K562 (cell line): Measurements from ENCODE around the gene CACTIN. TPM values are rescaled to one million over a fixed set of nuclear protein-coding genes. Genes with fewer than 3 reads are reported as not detected.

Source experiments
- ATAC-seq: fragments of 200-7000 bp; cut with Tn5 transposase; 3 replicates; pipeline ENCODE4 v1.9.1; 2020; ENCODE audit warnings: moderate library complexity
- BruUV-seq: library from RNA; stranded (reverse); fragments of 400-500 nt; replicated peaks from 2 replicates; lab custom pipeline; 2021; lab: Mats Ljungman, UMichigan
- CTCF ChIA-PET: fragments of 300-600 bp; formaldehyde crosslinking; extraction: SDS; loops from one replicate; lab custom pipeline; 2021; ENCODE audit warnings: low intra/inter-chr PET ratio; lab: Yijun Ruan, JAX
- POLR2A ChIA-PET: fragments of 300-600, 350-650 bp; sonication (Branson Sonifier 250); formaldehyde crosslinking; extraction: SDS; loops from one replicate; lab custom pipeline; 2021; ENCODE audit warnings: antibody characterized with exemption, inconsistent platforms; lab: Yijun Ruan, JAX
- DNase-seq, 4 experiments: peaks; one replicate each; pipeline versions ENCODE4 v3.0.0 to v3.0.0-alpha.2; 2011 to 2018; ENCODE audit warnings: low spot score in 3 of 4, mixed read lengths in 3 of 4; ENCODE audit errors: extremely low read depth in 1 of 4
- FAIRE-seq: peaks from 2 replicates; lab custom pipeline; 2011; peaks lifted over from hg19 to GRCh38; lab: Jason Lieb, UNC
- H2AFZ ChIP-seq: 2 replicates; pipeline ENCODE4 v1.6.0; 2011; ENCODE audit warnings: low read depth, low read length, control low read depth, inconsistent platforms
- H3K27ac ChIP-seq: fragments of 200-600 bp; 3 replicates; pipeline ENCODE4 v1.8.0; 2011; ENCODE audit warnings: low read depth, mild to moderate bottlenecking, control low read depth, inconsistent platforms, low read length, moderate library complexity, mixed read lengths; ENCODE audit errors: extremely low read depth
- H3K27me3 ChIP-seq, 2 experiments: fragments of 300-600 bp in 1 of 2; 2 replicates in 1 of 2; 3 replicates in 1 of 2; pipeline versions ENCODE4 v1.6.0 to v1.8.0; 2011; ENCODE audit warnings: inconsistent platforms in 2 of 2, low read length in 2 of 2, mild to moderate bottlenecking in 1 of 2, mixed read lengths in 1 of 2, moderate library complexity in 1 of 2; ENCODE audit not compliant: control insufficient read depth in 2 of 2, insufficient read depth in 2 of 2
- H3K36me3 ChIP-seq: fragments of 300-600 bp; 3 replicates; pipeline ENCODE4 v1.8.0; 2011; ENCODE audit warnings: mild to moderate bottlenecking, low read length, inconsistent platforms; ENCODE audit not compliant: control insufficient read depth, insufficient read depth
- H3K4me1 ChIP-seq, 2 experiments: fragments of 200-600 bp in 1 of 2; replicated peaks in 1 of 2; 2 replicates in 1 of 2; 3 replicates in 1 of 2; pipeline versions ENCODE4 v1.5.1 to v1.8.0; 2011; ENCODE audit warnings: inconsistent platforms in 2 of 2, low read length in 2 of 2, mild to moderate bottlenecking in 1 of 2, mixed read lengths in 1 of 2, moderate library complexity in 1 of 2; ENCODE audit not compliant: control insufficient read depth in 2 of 2, insufficient read depth in 2 of 2
- H3K4me2 ChIP-seq: 2 replicates; pipeline ENCODE4 v1.6.1; 2011; ENCODE audit warnings: low read length, control low read depth, inconsistent platforms, mixed read lengths; ENCODE audit not compliant: insufficient read depth
- H3K4me3 ChIP-seq: fragments of 200-600 bp; sonication (generic), shearing (Covaris generic); 2 replicates; pipeline ENCODE4 v1.5.1; 2016; ENCODE audit warnings: control low read depth, inconsistent platforms
- H3K79me2 ChIP-seq: fragments of 200-600 bp; 3 replicates; pipeline ENCODE4 v1.8.0; 2011; ENCODE audit warnings: low read length, inconsistent platforms; ENCODE audit not compliant: control insufficient read depth, insufficient read depth
- H3K9ac ChIP-seq, 2 experiments: 2 replicates each; pipeline versions ENCODE4 v1.6.0 to v1.6.1; 2011; ENCODE audit warnings: low read depth in 2 of 2, low read length in 2 of 2, control low read depth in 1 of 2, inconsistent platforms in 1 of 2, mild to moderate bottlenecking in 1 of 2, mixed read lengths in 1 of 2; ENCODE audit not compliant: insufficient read depth in 1 of 2
- H3K9me1 ChIP-seq: one replicate; pipeline ENCODE4 v1.6.0; 2011; ENCODE audit warnings: inconsistent platforms, mild to moderate bottlenecking, low read length, moderate library complexity; ENCODE audit not compliant: control insufficient read depth, insufficient read depth
- H3K9me3 ChIP-seq: replicated peaks from 2 replicates; pipeline ENCODE4 v1.5.1; 2011; ENCODE audit warnings: low read depth, low read length, inconsistent platforms; ENCODE audit not compliant: control insufficient read depth, insufficient read depth
- H4K20me1 ChIP-seq: replicated peaks from 2 replicates; pipeline ENCODE4 v1.6.1; 2011; ENCODE audit warnings: low read length, inconsistent platforms, mixed read lengths; ENCODE audit not compliant: control insufficient read depth, insufficient read depth
- POLR2G ChIP-seq: fragments of 200-400 bp; formaldehyde crosslinking; IDR thresholded peaks from 2 replicates; pipeline ENCODE4 v1.6.1; 2017; ENCODE audit warnings: low read depth, mild to moderate bottlenecking, antibody characterized with exemption, low read length, moderate library complexity
- YY1 ChIP-seq, 3 experiments: IDR thresholded peaks; 2 replicates each; pipeline ENCODE4 v1.6.1; 2011; ENCODE audit warnings: low read length in 2 of 3, mild to moderate bottlenecking in 2 of 3, moderate library complexity in 2 of 3, borderline replicate concordance in 1 of 3, control low read depth in 1 of 3, low read depth in 1 of 3; ENCODE audit not compliant: insufficient read depth in 3 of 3, insufficient replicate concordance in 2 of 3, control insufficient read depth in 1 of 3, insufficient read length in 1 of 3; ENCODE audit errors: extremely low read depth in 1 of 3
- ZNF740 ChIP-seq, 3 experiments: fragments of 200-800 bp in 1 of 3; sonication (Bioruptor generic) in 1 of 3; sonication (generic) in 1 of 3; formaldehyde crosslinking in 1 of 3; IDR thresholded peaks; 2 replicates each; pipeline versions ENCODE4 v1.6.1 to v1.8.0; 2016 to 2022; ENCODE audit warnings: mild to moderate bottlenecking in 2 of 3, missing compliant biosample characterization in 2 of 3, missing genetic modification characterization in 2 of 3, missing genetic modification reagents in 1 of 3
- WGBS: fragments of 100-300 bp; shearing (Covaris generic); methylation state at CpG from one replicate; pipeline ENCODE4 v1.1.6; 2016; ENCODE audit warnings: low coverage, mixed read lengths; ENCODE audit not compliant: insufficient coverage; ENCODE audit errors: missing lambda C conversion rate; 5-methylcytosine and 5-hydroxymethylcytosine counted together
- in situ Hi-C: fragments of 300-500 bp; cut with MboI; formaldehyde crosslinking; loops from 4 replicates; pipeline ENCODE4 v1.15.0; 2018; ENCODE audit warnings: inconsistent platforms, mixed read lengths
- intact Hi-C: fragments of 100-400 bp; cut with micrococcal nuclease; formaldehyde crosslinking; loops from 2 replicates; pipeline ENCODE4 v1.14.2; 2022
- polyA plus RNA-seq, 8 experiments: library from polyadenylated mRNA; depleted of rRNA in 4 of 8; stranded (reverse) in 5 of 8; unstranded in 3 of 8; fragments of >200 nt; fragmentation: Nextera tagmentation in 2 of 8; fragmentation: Illumina TruSeq in 1 of 8; extraction: Ambion mirVana in 2 of 8; extraction: Trizol in 1 of 8; gene quantifications; 2 replicates each; pipeline versions ENCODE4 v1.2.1 to v1.2.3, GENCODE V29; 2011 to 2014; ENCODE audit warnings: inconsistent platforms in 1 of 8, missing spikeins in 1 of 8
- total RNA-seq, 7 experiments: library from RNA; depleted of rRNA in 6 of 7; stranded (reverse); fragments of >200 nt in 6 of 7; fragmentation: Illumina TruSeq in 2 of 7; extraction: Trizol in 2 of 7; gene quantifications; 2 replicates each; pipeline versions ENCODE4 v1.2.1 to v1.2.3, GENCODE V29; 2011 to 2021; ENCODE audit warnings: low replicate concordance in 1 of 7

The CACTIN gene
- total and polyA plus RNA-seq, 9 of the 15 experiments (the other 6 are each of a cell fraction or from before 2014, with no cell fraction given), result 0.15 to 49.2 (median 15.0) TPM

- Histone ChIP-seq H3K9ac (peak overlapping the region in 1 of 2 experiments; percentile 70; a peak in 2 of 4 replicates), H4K20me1 (no peaks in the 10 kb centered on the region), H3K36me3 (peaks cover 79% of the 10 kb centered on the region), H3K27ac (peak overlapping the region; percentile 72; the same call in 1 of the 3 replicates)
- DNase-seq (no peak), ATAC-seq (no peak)
- WGBS, result 92% methylated on average over 13 of the region's 39 CpGs
- ChIA-PET POLR2A (interaction anchor here (0.6 kb wide), 1 partner anchor 28 kb away, joined by 4 read pairs; no protein-coding TSS in a partner anchor), CTCF (no interaction called here)
- intact Hi-C loops, result no loop called here
- TF ChIP-seq ZNF740 (CRISPR knock-in tag; IDR thresholded peaks at IDR 0.05) (0 out of 2 replicates have a peak, but pooled peaks have one; percentile 39), ZNF740 (tag; IDR thresholded peaks at IDR 0.05) (no peak), POLR2G (peak; percentile 73), YY1 (IDR thresholded peaks at IDR 0.05; ENCODE audit: borderline replicate concordance in 1 of 3, control insufficient read depth in 1 of 3, extremely low read depth in 1 of 3, insufficient read depth in 3 of 3, insufficient read length in 1 of 3, insufficient replicate concordance in 2 of 3, low read depth in 1 of 3, low read length in 2 of 3) (no peak)
- TF ChIP-seq, all 486 proteins: peak for 2
- BruUV-seq, result no TSS peak
- Histone ChIP-seq H3K9me3 (no peaks in the 10 kb centered on the region; the same call in 1 of the 2 replicates), H3K4me2 (no peak overlapping the region), H3K4me1 (peaks cover 17 to 89% of the 10 kb centered on the region in 2 experiments), H3K79me2 (peaks cover 6% of the 10 kb centered on the region; the same call in 2 of the 3 replicates), H3K27me3 (no peaks in the 10 kb centered on the region), H3K9me1 (no peaks in the 10 kb centered on the region), H2AFZ (no peak overlapping the region), H3K4me3 (no peak overlapping the region)
- in situ Hi-C loops, result no loop called here
- no peak for FAIRE-seq
Measured at GRCh38 chr19:3613818-3614661, 12.6 kb downstream of the CACTIN start.
